ENCODE results near the gene CD151.

The CD151 gene

DNA sequence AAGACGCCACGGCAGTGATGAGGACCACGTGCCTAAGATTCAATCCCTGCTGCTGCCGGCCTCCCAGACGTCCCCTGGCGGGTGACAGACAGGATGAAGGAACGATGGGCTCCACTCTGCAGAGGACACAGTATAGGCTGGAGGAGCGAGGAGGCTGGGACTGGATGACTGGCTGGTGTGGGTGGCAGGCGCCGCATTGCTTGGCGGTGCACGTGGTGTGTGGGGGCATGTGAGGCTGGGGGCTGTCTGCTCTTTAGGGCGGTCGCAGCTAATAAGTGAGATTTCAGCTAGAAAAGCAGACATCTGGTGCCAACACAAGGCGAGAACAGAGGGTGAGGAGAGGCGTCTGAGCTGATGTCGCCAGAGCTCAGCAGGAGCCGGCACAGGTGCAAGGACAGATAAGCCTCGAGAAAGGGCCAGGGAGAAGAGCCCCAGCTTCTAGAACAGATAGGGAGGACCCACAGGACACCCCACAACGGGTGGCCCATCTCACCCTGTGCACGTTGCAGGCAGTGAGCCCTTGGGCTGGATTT lies 43.1 kb downstream of the CD151 start:
- DNase-seq, result no peak

DNA sequence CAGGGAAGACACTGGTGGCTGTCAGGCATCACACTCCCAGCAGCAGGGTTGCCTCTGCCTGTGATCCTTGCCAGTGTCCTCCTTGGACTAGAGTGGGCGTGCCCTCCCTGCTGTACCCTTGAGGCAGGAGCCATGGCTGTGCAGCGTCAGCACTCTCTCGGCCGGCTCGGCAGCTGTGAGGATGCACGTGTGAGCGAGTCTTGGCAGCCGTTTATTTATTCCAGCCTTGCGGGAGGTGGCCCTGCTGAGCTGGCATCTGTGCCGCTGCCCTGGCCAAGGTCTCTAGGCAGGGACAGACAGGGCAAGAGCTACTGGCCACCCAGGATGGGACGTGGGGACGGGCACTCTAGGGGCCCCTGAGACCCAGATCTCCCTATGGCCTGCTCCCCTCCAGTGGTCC lies 43.8 kb downstream of the CD151 start:
- DNase-seq, result no peak

DNA sequence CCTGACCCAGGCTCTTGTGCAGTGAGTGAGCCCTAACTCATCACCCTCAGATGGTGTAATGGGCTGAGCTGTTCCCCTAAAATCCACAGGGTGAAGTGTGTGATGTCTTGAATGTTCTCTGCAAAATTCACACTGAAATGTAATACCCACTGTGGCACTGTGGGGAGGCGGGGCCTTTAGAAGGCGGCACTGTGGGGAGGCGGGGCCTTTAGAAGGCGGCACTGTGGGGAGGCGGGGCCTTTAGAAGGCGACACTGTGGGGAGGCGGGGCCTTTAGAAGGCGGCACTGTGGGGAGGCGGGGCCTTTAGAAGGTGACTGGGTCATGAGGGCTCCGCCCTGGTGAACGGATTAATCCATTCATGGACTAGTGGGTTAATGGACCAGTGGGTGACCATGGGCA lies 44.8 kb downstream of the CD151 start:
- no peak for DNase-seq

DNA sequence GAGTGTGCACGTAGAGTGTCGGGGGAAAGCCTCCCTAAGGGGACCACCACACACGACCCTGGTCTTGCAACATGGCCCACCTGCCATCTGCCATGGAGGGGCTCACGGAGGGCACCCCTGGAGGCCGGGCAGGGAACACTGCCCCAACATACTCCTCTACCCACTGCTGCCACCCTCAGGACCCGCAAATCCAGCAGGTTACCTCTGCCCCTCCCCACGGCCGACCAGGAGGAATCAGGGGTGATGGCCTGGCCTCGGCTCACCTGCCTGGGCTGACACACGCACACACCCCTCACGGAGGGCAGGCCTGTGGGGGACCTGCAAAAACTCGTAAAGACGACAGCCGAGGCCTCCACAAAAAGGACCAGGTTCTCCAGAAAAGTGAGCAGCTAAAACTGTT lies 47.7 kb downstream of the CD151 start:
- DNase-seq, result no peak

DNA sequence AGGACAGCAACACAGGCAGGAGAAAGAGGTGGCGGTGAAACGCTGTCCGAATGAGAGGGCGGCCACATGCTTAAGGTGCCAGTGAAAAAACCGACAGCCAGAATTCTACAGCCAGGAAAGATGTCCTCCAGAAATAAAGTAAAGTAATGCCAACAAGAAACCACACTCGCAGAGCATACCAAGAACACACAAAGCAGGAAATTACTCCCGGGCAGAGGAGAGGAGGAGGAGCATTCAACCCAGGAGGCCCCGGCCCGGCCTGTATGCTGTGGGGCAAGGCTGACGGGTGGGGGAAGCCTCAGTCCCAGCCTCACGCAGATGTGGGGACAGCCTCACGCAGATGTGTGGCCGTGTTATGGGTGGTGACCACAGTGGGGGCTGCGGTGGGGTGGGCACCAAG lies 49.8 kb downstream of the CD151 start:
- DNase-seq, result no peak

DNA sequence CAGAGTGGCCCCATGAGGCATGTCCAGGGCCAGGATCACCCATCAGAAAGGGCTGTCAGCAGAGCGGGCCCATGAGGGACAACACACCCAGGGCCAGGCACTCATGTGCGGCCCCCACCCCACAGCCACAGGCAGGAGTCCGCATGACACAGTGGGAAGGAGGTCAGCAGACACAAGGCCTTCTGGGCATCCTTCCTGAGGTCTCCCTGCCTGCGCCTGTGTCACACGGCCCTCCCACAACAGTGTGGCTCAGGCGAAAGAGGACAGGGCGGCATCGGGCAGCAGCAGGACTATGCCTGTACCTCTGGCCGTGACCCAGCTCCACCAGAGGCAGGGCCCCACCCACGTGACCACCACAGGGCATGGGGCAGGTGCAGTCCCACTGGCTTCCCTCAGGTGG lies 50.8 kb downstream of the CD151 start:
- DNase-seq, result no peak

DNA sequence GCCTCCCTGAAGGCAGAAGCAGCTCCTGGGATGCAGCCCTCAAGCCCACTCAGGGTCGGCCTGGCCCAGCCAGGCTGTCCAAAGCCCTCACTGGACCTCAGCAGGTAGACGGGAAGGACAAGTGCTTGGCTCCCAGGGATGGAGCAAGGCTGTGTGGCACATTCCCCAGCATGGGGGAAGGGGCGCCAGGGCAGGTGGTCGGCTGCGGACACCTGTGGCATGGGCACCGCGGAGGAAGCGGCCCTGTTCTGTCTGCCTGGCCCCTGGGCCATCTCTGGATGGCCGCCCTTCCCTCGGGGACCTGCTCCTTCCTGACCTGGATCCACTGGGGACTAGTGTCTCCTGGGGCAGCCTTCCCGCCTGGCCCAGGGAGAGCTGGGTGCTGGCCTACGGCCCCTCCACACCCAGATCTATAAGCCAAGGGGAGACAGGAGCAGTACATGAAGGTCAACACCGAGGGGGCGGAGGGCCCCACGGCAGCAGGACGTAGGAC lies 51.9 kb downstream of the CD151 start:
- no peak for DNase-seq

DNA sequence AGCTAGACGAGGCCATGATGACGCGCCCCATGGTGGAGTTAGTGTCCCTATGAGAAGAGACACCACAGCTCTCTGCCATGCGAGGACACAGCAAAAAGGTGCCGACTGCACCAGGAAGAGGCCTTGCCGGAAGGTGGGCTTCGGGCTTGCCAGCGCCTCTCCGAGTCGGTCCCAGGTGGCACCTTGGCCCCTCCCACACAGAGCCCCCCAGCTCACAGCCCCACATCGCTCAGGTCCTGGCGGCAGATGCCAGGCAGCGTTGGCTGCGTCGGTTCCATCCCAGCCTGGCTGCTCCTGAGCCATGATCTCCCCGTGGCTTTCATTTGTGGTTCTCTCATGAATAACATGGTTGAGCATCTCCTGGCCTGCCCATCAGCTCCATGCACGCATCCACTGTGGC lies 53.8 kb downstream of the CD151 start:
- no peak for DNase-seq

DNA sequence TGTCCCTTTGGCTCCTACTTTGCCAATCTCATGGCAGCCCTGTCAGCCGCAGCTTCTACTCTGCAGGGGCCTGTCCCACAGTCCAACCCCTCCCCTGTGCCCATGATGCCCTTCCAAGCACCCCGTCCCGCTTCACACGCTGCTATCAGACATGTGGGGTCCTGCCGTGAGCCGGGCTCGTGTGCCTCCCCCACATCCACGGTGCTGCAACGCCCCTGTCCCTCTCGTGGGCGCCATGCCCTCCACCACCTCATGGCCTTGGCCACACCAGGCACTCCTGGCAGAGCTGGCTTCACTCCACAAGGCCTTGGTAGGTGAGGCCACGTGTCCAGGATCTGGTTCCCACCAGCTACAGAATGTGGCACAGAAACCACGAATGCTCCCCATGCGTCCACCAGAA lies 54.8 kb downstream of the CD151 start:
- no peak for DNase-seq
